HEK293 (cell line): ENCODE results near the gene FBXL15.

Source experiments
- CTCF ChIP-seq: fragments of 450-650 bp; formaldehyde crosslinking; IDR thresholded peaks from 2 replicates; pipeline ENCODE4 v1.5.1; 2016; ENCODE audit warnings: missing biosample characterization, missing genetic modification characterization
- KLF16 ChIP-seq: fragments of 450-650 bp; formaldehyde crosslinking; IDR thresholded peaks from 2 replicates; pipeline ENCODE4 v1.5.1; 2017; ENCODE audit warnings: missing biosample characterization, missing genetic modification characterization
- MYNN ChIP-seq: fragments of 450-650 bp; formaldehyde crosslinking; IDR thresholded peaks from 2 replicates; pipeline ENCODE4 v1.5.1; 2016; ENCODE audit warnings: missing biosample characterization, missing genetic modification characterization, borderline replicate concordance
- REST ChIP-seq: fragments of 450-650 bp; formaldehyde crosslinking; IDR thresholded peaks from 2 replicates; pipeline ENCODE4 v1.5.1; 2016; ENCODE audit warnings: missing biosample characterization, missing genetic modification characterization
- ZNF114 ChIP-seq: fragments of 450-650 bp; formaldehyde crosslinking; IDR thresholded peaks from 2 replicates; pipeline ENCODE4 v1.5.0; 2017; ENCODE audit warnings: missing biosample characterization, missing genetic modification characterization
- ZNF138 ChIP-seq: fragments of 450-650 bp; formaldehyde crosslinking; IDR thresholded peaks from 2 replicates; pipeline ENCODE4 v1.5.1; 2016; ENCODE audit warnings: missing biosample characterization, missing genetic modification characterization, borderline replicate concordance
- ZNF2 ChIP-seq: fragments of 450-650 bp; formaldehyde crosslinking; IDR thresholded peaks from 2 replicates; pipeline ENCODE4 v1.5.1; 2016; ENCODE audit warnings: missing biosample characterization, missing genetic modification characterization
- ZNF555 ChIP-seq: fragments of 450-650 bp; formaldehyde crosslinking; conservative IDR thresholded peaks from 2 replicates; pipeline ENCODE4 v1.5.1; 2017; ENCODE audit warnings: missing biosample characterization, mild to moderate bottlenecking, missing genetic modification characterization, inconsistent platforms
- ZNF624 ChIP-seq: fragments of 450-650 bp; formaldehyde crosslinking; IDR thresholded peaks from 2 replicates; pipeline ENCODE4 v1.5.1; 2017; ENCODE audit warnings: missing biosample characterization, missing genetic modification characterization
- ZNF768 ChIP-seq: fragments of 450-650 bp; formaldehyde crosslinking; IDR thresholded peaks from 2 replicates; pipeline ENCODE4 v1.5.1; 2018; ENCODE audit warnings: missing biosample characterization, mild to moderate bottlenecking, missing genetic modification characterization
- ZSCAN23 ChIP-seq: fragments of 450-650 bp; formaldehyde crosslinking; IDR thresholded peaks from 2 replicates; pipeline ENCODE4 v1.5.1; 2016; ENCODE audit warnings: missing biosample characterization, missing genetic modification characterization
- TF ChIP-seq, protein P1 (sequence below): fragments of 450-650 bp; formaldehyde crosslinking; IDR thresholded peaks from 2 replicates; pipeline ENCODE4 v1.5.1; 2016; ENCODE audit warnings: missing biosample characterization, missing genetic modification characterization, low read depth

DNA sequence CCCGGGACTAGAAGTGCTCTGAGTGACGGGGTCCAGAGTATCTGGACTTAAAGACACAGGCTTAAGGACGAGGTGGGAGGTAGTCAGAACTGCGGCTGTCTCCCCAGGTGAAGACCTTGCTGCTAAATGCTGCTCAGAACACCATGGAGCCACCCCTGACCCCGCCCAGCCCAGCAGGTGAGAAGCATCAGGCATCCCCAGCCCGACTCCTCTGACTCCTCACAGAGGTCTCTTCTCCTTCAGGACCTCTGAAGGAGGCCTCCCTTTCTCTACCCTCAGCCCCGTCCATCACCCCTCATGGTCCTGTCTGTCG is 19.3 kb upstream of the FBXL15 start:
- TF ChIP-seq CTCF (tag by site-specific recombination) (no peak), ZNF555 (no peak), ZNF768 (tag by site-specific recombination) (no peak), ZNF624 (tag by site-specific recombination) (no peak), REST (tag by site-specific recombination) (no peak), KLF16 (tag by site-specific recombination) (no peak), ZNF138 (tag by site-specific recombination) (no peak), ZNF114 (no peak), ZSCAN23 (tag by site-specific recombination) (no peak), ZNF2 (tag by site-specific recombination) (no peak), MYNN (tag by site-specific recombination) (no peak)
- TF ChIP-seq, protein P1, sequence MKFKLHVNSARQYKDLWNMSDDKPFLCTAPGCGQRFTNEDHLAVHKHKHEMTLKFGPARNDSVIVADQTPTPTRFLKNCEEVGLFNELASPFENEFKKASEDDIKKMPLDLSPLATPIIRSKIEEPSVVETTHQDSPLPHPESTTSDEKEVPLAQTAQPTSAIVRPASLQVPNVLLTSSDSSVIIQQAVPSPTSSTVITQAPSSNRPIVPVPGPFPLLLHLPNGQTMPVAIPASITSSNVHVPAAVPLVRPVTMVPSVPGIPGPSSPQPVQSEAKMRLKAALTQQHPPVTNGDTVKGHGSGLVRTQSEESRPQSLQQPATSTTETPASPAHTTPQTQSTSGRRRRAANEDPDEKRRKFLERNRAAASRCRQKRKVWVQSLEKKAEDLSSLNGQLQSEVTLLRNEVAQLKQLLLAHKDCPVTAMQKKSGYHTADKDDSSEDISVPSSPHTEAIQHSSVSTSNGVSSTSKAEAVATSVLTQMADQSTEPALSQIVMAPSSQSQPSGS, result no peak
